Trophoblast cell (in vitro differentiated cells and primary cell): ENCODE results near the gene CUBN.

Experiments used
- DNase-seq, 2 donors: peaks; one replicate each; pipeline ENCODE4 v3.0.0-alpha.2; 2016
- H2AFZ ChIP-seq: 2 replicates; pipeline ENCODE4 v1.6.1; 2013; ENCODE audit warnings: low read length, moderate library complexity, mild to moderate bottlenecking; ENCODE audit not compliant: insufficient read depth, poor library complexity
- H2AK5ac ChIP-seq: 2 replicates; pipeline ENCODE4 v1.6.1; 2013; ENCODE audit warnings: mild to moderate bottlenecking, low read length
- H2BK120ac ChIP-seq: 2 replicates; pipeline ENCODE4 v1.6.1; 2013; ENCODE audit warnings: low read length, mild to moderate bottlenecking, moderate library complexity; ENCODE audit not compliant: insufficient read depth, poor library complexity
- H2BK12ac ChIP-seq: 2 replicates; pipeline ENCODE4 v1.6.1; 2013; ENCODE audit warnings: mild to moderate bottlenecking, low read length, moderate library complexity
- H2BK5ac ChIP-seq: 2 replicates; pipeline ENCODE4 v1.6.1; 2013; ENCODE audit warnings: low read length, low read depth, moderate library complexity, mild to moderate bottlenecking; ENCODE audit not compliant: poor library complexity
- H3K14ac ChIP-seq: 2 replicates; pipeline ENCODE4 v1.6.1; 2013; ENCODE audit warnings: mild to moderate bottlenecking, low read length
- H3K18ac ChIP-seq: 2 replicates; pipeline ENCODE4 v1.6.1; 2013; ENCODE audit warnings: mild to moderate bottlenecking, low read length
- H3K23ac ChIP-seq: 2 replicates; pipeline ENCODE4 v1.6.1; 2013; ENCODE audit warnings: low read length
- H3K27ac ChIP-seq: 2 replicates; pipeline ENCODE4 v1.5.1; 2013; ENCODE audit warnings: low read depth, mild to moderate bottlenecking, inconsistent platforms, low read length, moderate library complexity
- H3K27me3 ChIP-seq: 2 replicates; pipeline ENCODE4 v1.6.1; 2013; ENCODE audit warnings: inconsistent platforms, mild to moderate bottlenecking, low read length, moderate library complexity; ENCODE audit not compliant: insufficient read depth
- H3K36me3 ChIP-seq, 2 experiments: 1 replicate in 1 of 2; 2 replicates in 1 of 2; pipeline ENCODE4 v1.6.1; 2013; ENCODE audit warnings: low read length in 2 of 2, mild to moderate bottlenecking in 2 of 2, moderate library complexity in 1 of 2; ENCODE audit not compliant: insufficient read depth in 2 of 2, control insufficient read depth in 1 of 2
- H3K4ac ChIP-seq: 2 replicates; pipeline ENCODE4 v1.6.1; 2013; ENCODE audit warnings: low read depth, mild to moderate bottlenecking, low read length, moderate library complexity
- H3K4me1 ChIP-seq, 2 experiments: 1 replicate in 1 of 2; 2 replicates in 1 of 2; pipeline ENCODE4 v1.6.1; 2013; ENCODE audit warnings: low read length in 2 of 2, mild to moderate bottlenecking in 2 of 2, moderate library complexity in 1 of 2; ENCODE audit not compliant: insufficient read depth in 2 of 2, control insufficient read depth in 1 of 2
- H3K4me2 ChIP-seq: 2 replicates; pipeline ENCODE4 v1.6.1; 2013; ENCODE audit warnings: inconsistent platforms, mild to moderate bottlenecking, low read length, moderate library complexity
- H3K4me3 ChIP-seq: 2 replicates; pipeline ENCODE4 v1.5.1; 2013; ENCODE audit warnings: mild to moderate bottlenecking, low read depth, low read length, inconsistent platforms
- H3K79me1 ChIP-seq: one replicate; pipeline ENCODE4 v1.6.1; 2013; ENCODE audit warnings: low read length
- H3K79me2 ChIP-seq: 2 replicates; pipeline ENCODE4 v1.6.1; 2013; ENCODE audit warnings: low read length, mild to moderate bottlenecking; ENCODE audit not compliant: control insufficient read depth, insufficient read depth, poor library complexity
- H3K9ac ChIP-seq: 2 replicates; pipeline ENCODE4 v1.6.1; 2013; ENCODE audit warnings: mild to moderate bottlenecking, low read length
- H3K9me3 ChIP-seq: 2 replicates; pipeline ENCODE4 v1.6.1; 2013; ENCODE audit warnings: low read depth, mild to moderate bottlenecking, control low read depth, inconsistent platforms, low read length; ENCODE audit not compliant: insufficient read depth
- H4K12ac ChIP-seq: 2 replicates; pipeline ENCODE4 v1.6.1; 2013; ENCODE audit warnings: low read depth, mild to moderate bottlenecking, low read length, moderate library complexity
- H4K8ac ChIP-seq: 2 replicates; pipeline ENCODE4 v1.6.1; 2013; ENCODE audit warnings: low read depth, mild to moderate bottlenecking, low read length, moderate library complexity
- H4K91ac ChIP-seq: one replicate; pipeline ENCODE4 v1.6.1; 2013; ENCODE audit warnings: low read depth, mild to moderate bottlenecking, low read length, moderate library complexity
- WGBS: extraction: QIAGEN DNeasy Blood & Tissue Kit; methylation state at CpG from one replicate; pipeline ENCODE4 v1.1.7; 2013; ENCODE audit warnings: missing lambda C conversion rate; ENCODE audit not compliant: insufficient read length, insufficient coverage; ENCODE audit errors: extremely low coverage; 5-methylcytosine and 5-hydroxymethylcytosine counted together

CUBN gene

GRCh38 chr10:16867990-16868389 is 261.6 kb downstream of the CUBN start:
- no peaks in the 10 kb centered on the region for H3K36me3 ChIP-seq
- peak overlapping the region; percentile 28 for H3K4me2 ChIP-seq
- H2BK120ac ChIP-seq = no peak overlapping the region
- H2BK5ac ChIP-seq = no peak overlapping the region
- H3K23ac ChIP-seq = no peak overlapping the region
- H3K4me1 ChIP-seq = peaks cover 0 to 6% of the 10 kb centered on the region in 2 experiments
- no peaks in the 10 kb centered on the region for H3K9me3 ChIP-seq
- no peak overlapping the region for H2BK12ac ChIP-seq
- H3K4me3 ChIP-seq = no peak overlapping the region
- peaks cover 2% of the 10 kb centered on the region for H3K79me1 ChIP-seq
- H3K14ac ChIP-seq = no peak overlapping the region
- no peak for DNase-seq
- no peak overlapping the region for H2AK5ac ChIP-seq
- H3K27ac ChIP-seq = no peak overlapping the region
- no peaks in the 10 kb centered on the region for H3K79me2 ChIP-seq
- H3K9ac ChIP-seq = no peak overlapping the region
- H3K27me3 ChIP-seq = no peaks in the 10 kb centered on the region
- H3K18ac ChIP-seq = no peak overlapping the region
- H4K8ac ChIP-seq = no peak overlapping the region
- H2AFZ ChIP-seq = no peak overlapping the region
- H4K12ac ChIP-seq = no peak overlapping the region
- WGBS = no CpG with 5 or more reads among the region's 4 CpGs
- no peak overlapping the region for H3K4ac ChIP-seq
- H4K91ac ChIP-seq = no peak overlapping the region

DNA sequence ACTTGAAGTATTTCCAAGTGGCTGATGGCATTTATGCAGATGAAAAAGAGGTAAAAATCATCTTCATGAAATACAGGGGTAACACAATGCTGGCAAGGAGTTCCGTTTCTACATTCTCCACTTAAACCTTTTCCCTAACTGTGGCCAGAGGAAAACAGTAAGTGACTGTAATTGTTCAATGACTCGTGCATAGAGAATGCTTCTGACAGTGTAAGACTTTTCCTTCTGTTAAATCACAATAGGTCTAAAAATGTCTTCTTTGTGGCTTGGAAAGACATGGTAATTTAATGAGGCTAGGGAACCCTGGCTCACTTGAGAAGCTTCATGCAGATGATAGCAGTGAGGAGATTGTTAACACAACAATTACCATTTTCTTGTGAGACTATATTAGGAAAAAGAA is 262.1 kb downstream of the CUBN start:
- Histone ChIP-seq H3K9me3 (no peaks in the 10 kb centered on the region), H2BK12ac (no peak overlapping the region), H3K79me2 (no peaks in the 10 kb centered on the region), H2BK120ac (no peak overlapping the region), H3K9ac (no peak overlapping the region), H3K4me2 (no peak overlapping the region), H4K8ac (no peak overlapping the region), H3K14ac (no peak overlapping the region), H3K36me3 (no peaks in the 10 kb centered on the region), H3K79me1 (peaks cover 2% of the 10 kb centered on the region), H2BK5ac (no peak overlapping the region), H4K12ac (no peak overlapping the region), H3K4me1 (peaks cover 0 to 6% of the 10 kb centered on the region in 2 experiments), H2AK5ac (no peak overlapping the region), H3K4ac (no peak overlapping the region), H3K23ac (no peak overlapping the region), H3K27ac (no peak overlapping the region), H4K91ac (no peak overlapping the region), H3K27me3 (no peaks in the 10 kb centered on the region), H3K4me3 (no peak overlapping the region), H2AFZ (no peak overlapping the region), H3K18ac (no peak overlapping the region)
- no peak for DNase-seq
- WGBS = no CpG with 5 or more reads among the region's 2 CpGs

DNA sequence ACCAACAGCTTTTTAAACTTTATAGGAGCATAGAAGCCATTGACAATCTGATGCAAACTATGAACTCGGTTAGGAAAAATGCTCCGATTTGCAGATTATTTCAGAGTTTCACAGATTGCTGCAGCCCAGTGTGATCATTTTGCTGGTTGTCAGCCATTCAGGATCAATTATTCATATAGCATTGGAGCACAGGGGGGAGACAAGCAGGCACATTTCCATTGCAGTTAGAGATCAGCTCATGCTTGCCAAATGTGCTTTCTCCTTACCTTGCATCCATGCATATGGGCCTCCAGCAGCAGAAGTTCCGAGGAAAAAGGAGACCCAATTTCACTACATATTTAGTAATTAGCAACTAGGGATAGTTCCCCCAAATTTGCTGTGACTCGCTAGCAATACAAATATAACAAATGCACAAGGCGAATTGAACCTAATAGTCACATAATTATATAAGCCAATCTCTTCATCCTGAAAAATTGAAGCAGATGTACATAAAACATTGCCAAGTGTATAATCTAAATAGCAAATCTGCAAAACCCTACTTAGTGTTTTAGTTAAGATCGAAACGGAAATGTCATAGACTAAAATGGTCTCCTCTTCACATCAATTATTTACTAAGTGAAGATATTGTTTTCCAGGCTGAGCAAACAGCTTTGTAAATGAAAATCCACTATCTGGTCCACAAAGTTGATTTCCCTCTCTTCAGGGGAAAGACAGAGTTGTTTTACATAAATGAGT is 262.9 kb downstream of the CUBN start:
- no peak overlapping the region for H4K8ac ChIP-seq
- WGBS = no CpG with 5 or more reads among the region's 7 CpGs
- no peak overlapping the region for H2BK12ac ChIP-seq
- no peak overlapping the region for H3K14ac ChIP-seq
- no peak for DNase-seq
- no peak overlapping the region for H3K9ac ChIP-seq
- H3K79me1 ChIP-seq = peaks cover 2% of the 10 kb centered on the region
- no peak overlapping the region for H3K4ac ChIP-seq
- no peak overlapping the region for H2AK5ac ChIP-seq
- no peak overlapping the region for H3K4me2 ChIP-seq
- H3K79me2 ChIP-seq = no peaks in the 10 kb centered on the region
- H4K12ac ChIP-seq = no peak overlapping the region
- H3K27me3 ChIP-seq = no peaks in the 10 kb centered on the region
- no peak overlapping the region for H2BK5ac ChIP-seq
- H3K4me3 ChIP-seq = no peak overlapping the region
- no peak overlapping the region for H3K27ac ChIP-seq
- H3K9me3 ChIP-seq = no peaks in the 10 kb centered on the region
- no peak overlapping the region for H4K91ac ChIP-seq
- no peak overlapping the region for H3K23ac ChIP-seq
- H2AFZ ChIP-seq = no peak overlapping the region
- H3K4me1 ChIP-seq = peaks cover 0 to 6% of the 10 kb centered on the region in 2 experiments
- no peak overlapping the region for H2BK120ac ChIP-seq
- H3K18ac ChIP-seq = no peak overlapping the region
- H3K36me3 ChIP-seq = no peaks in the 10 kb centered on the region

DNA sequence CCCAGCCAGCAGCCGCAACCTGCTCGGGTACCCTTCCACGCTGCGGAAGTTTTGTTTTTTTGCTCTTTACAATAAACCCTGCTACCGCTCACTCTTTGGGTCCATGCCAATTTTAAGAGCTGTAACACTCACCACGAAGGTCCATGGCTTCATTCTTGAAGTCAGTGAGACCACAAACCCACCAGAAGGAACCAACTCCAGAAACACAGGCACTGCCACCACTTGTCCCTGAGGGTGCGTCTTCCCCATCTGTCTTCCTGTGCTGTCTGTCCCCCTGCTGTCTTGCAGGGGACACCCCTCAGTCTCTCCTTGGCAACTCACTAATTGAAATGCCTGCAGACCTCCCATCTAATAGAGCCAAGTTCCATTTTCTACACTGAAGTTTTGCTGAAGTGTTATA is 263.8 kb downstream of the CUBN start:
- Histone ChIP-seq H3K79me2 (no peaks in the 10 kb centered on the region), H4K12ac (no peak overlapping the region), H2BK5ac (no peak overlapping the region), H3K4me2 (no peak overlapping the region), H2BK120ac (no peak overlapping the region), H3K9ac (no peak overlapping the region), H3K79me1 (peaks cover 2% of the 10 kb centered on the region), H2AK5ac (no peak overlapping the region), H3K27ac (no peak overlapping the region), H4K91ac (no peak overlapping the region), H3K4ac (no peak overlapping the region), H3K18ac (no peak overlapping the region), H3K14ac (no peak overlapping the region), H4K8ac (no peak overlapping the region), H3K9me3 (no peaks in the 10 kb centered on the region), H2AFZ (no peak overlapping the region), H2BK12ac (no peak overlapping the region), H3K36me3 (no peaks in the 10 kb centered on the region), H3K4me1 (peaks cover 0 to 6% of the 10 kb centered on the region in 2 experiments), H3K4me3 (no peak overlapping the region), H3K23ac (no peak overlapping the region), H3K27me3 (no peaks in the 10 kb centered on the region)
- DNase-seq = no peak
- no CpG with 5 or more reads among the region's 7 CpGs for WGBS
